ENCODE measurements around the gene EXOSC1.

DNA sequence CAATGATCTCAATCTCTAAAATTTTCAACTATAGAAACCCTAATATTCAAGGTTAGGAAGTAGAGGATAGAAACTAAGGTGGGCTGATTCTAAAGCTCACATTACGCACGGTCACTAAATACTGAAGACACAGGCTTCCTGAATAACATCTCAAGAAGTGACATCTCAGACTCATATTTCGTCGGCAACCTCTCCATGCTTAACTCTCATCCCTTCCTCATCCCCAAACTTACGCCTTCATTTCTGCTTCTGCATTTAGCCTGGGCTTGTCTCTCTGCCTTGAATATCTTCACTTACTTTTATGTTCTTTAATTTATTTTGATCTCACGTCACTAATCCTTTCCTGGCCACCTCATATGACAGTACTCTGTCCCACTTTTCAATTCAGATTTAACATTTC is 10.6 kb downstream of the EXOSC1 start:
- TF ChIP-seq, protein P1, sequence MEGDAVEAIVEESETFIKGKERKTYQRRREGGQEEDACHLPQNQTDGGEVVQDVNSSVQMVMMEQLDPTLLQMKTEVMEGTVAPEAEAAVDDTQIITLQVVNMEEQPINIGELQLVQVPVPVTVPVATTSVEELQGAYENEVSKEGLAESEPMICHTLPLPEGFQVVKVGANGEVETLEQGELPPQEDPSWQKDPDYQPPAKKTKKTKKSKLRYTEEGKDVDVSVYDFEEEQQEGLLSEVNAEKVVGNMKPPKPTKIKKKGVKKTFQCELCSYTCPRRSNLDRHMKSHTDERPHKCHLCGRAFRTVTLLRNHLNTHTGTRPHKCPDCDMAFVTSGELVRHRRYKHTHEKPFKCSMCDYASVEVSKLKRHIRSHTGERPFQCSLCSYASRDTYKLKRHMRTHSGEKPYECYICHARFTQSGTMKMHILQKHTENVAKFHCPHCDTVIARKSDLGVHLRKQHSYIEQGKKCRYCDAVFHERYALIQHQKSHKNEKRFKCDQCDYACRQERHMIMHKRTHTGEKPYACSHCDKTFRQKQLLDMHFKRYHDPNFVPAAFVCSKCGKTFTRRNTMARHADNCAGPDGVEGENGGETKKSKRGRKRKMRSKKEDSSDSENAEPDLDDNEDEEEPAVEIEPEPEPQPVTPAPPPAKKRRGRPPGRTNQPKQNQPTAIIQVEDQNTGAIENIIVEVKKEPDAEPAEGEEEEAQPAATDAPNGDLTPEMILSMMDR (IDR thresholded peaks at IDR 0.05), result no peak
- no peak for TF ChIP-seq POLR2A (IDR thresholded peaks at IDR 0.05)

Measured in body of pancreas (tissue), 4 donors.